ENCODE results near the gene TSPAN16. TPM values are rescaled to one million over a fixed set of nuclear protein-coding genes. Genes with fewer than 3 reads are reported as not detected.

TSPAN16 gene
- total RNA-seq, 1 donor from 2014 or later, result not detected

- no peak for DNase-seq (ENCODE audit: low spot score)
- H3K36me3 Mint-ChIP-seq (ENCODE audit: low read depth), result no peaks in the 10 kb centered on the region
- H3K27ac Mint-ChIP-seq (ENCODE audit: unreplicated experiment), result no peak overlapping the region
- H3K4me1 Mint-ChIP-seq (ENCODE audit: low read depth), result peaks cover 37% of the 10 kb centered on the region
- H3K4me3 Mint-ChIP-seq (ENCODE audit: unreplicated experiment), result no peak overlapping the region
- H3K9me3 Mint-ChIP-seq (ENCODE audit: low read depth), result no peaks in the 10 kb centered on the region
- TF ChIP-seq CTCF (IDR thresholded peaks at IDR 0.05), result no peak
- no peaks in the 10 kb centered on the region for H3K27me3 Mint-ChIP-seq (ENCODE audit: low read depth)
These were observed 25.5 kb downstream of the TSPAN16 start for GRCh38 chr19:11321191-11322126.

- H3K9me3 Mint-ChIP-seq (ENCODE audit: low read depth), result no peaks in the 10 kb centered on the region
- no peaks in the 10 kb centered on the region for H3K36me3 Mint-ChIP-seq (ENCODE audit: low read depth)
- DNase-seq (ENCODE audit: low spot score), result no peak
- H3K27ac Mint-ChIP-seq (ENCODE audit: unreplicated experiment), result peak overlapping the region; percentile 55
- no peaks in the 10 kb centered on the region for H3K27me3 Mint-ChIP-seq (ENCODE audit: low read depth)
- peaks cover 36% of the 10 kb centered on the region for H3K4me1 Mint-ChIP-seq (ENCODE audit: low read depth)
- no peak for TF ChIP-seq CTCF (IDR thresholded peaks at IDR 0.05)
- no peak overlapping the region for H3K4me3 Mint-ChIP-seq (ENCODE audit: unreplicated experiment)
These were observed 26.5 kb downstream of the TSPAN16 start for GRCh38 chr19:11322269-11323024.

GRCh38 chr19:11323601-11324078, 27.7 kb downstream of the TSPAN16 start:
- Mint-ChIP-seq H3K4me3 (ENCODE audit: unreplicated experiment) (no peak overlapping the region), H3K27ac (ENCODE audit: unreplicated experiment) (peak overlapping the region; percentile 81), H3K36me3 (ENCODE audit: low read depth) (no peaks in the 10 kb centered on the region), H3K27me3 (ENCODE audit: low read depth) (no peaks in the 10 kb centered on the region), H3K4me1 (ENCODE audit: low read depth) (peaks cover 29% of the 10 kb centered on the region), H3K9me3 (ENCODE audit: low read depth) (no peaks in the 10 kb centered on the region)
- DNase-seq (ENCODE audit: low spot score), result no peak
- no peak for TF ChIP-seq CTCF (IDR thresholded peaks at IDR 0.05)

- H3K36me3 Mint-ChIP-seq (ENCODE audit: low read depth), result no peaks in the 10 kb centered on the region
- H3K4me3 Mint-ChIP-seq (ENCODE audit: unreplicated experiment), result peak overlapping the region; percentile 1
- peak overlapping the region; percentile 81 for H3K27ac Mint-ChIP-seq (ENCODE audit: unreplicated experiment)
- H3K9me3 Mint-ChIP-seq (ENCODE audit: low read depth), result no peaks in the 10 kb centered on the region
- DNase-seq (ENCODE audit: low spot score), result no peak
- H3K4me1 Mint-ChIP-seq (ENCODE audit: low read depth), result peaks cover 29% of the 10 kb centered on the region
- TF ChIP-seq CTCF (IDR thresholded peaks at IDR 0.05), result no peak
- no peaks in the 10 kb centered on the region for H3K27me3 Mint-ChIP-seq (ENCODE audit: low read depth)
These were observed 28.2 kb downstream of the TSPAN16 start for GRCh38 chr19:11324079-11324661.

Data from chondrocyte (in vitro differentiated cells).